ENCODE results near the gene PTTG1IP2.

- TF ChIP-seq GATA2 (IDR thresholded peaks at IDR 0.05; ENCODE audit: low read depth, low read length) (no peak), GATA3 (IDR thresholded peaks at IDR 0.05; ENCODE audit: low read depth, low read length) (no peak)
Measured at GRCh38 chr7:90425376-90425775, 44.1 kb upstream of the PTTG1IP2 start.
